Mesendoderm (in vitro differentiated cells): ENCODE data around the gene SSH2.
"Not testable (repeated sequence)": the region's sequence is repeated elsewhere in the genome, so short reads cannot be mapped to it uniquely, and the experiment has no call there.

Source experiments
- DNase-seq: peaks from one replicate; pipeline ENCODE4 v3.0.0; 2013
- H2AK5ac ChIP-seq: 2 replicates; pipeline ENCODE4 v1.6.1; 2013; ENCODE audit warnings: low read length, inconsistent platforms
- H2BK120ac ChIP-seq: 2 replicates; pipeline ENCODE4 v1.6.1; 2013; ENCODE audit warnings: low read depth, mild to moderate bottlenecking, low read length, moderate library complexity, mixed read lengths
- H2BK15ac ChIP-seq: replicated peaks from 2 replicates; pipeline ENCODE4 v1.6.1; 2013; ENCODE audit warnings: low read depth, mild to moderate bottlenecking, moderate library complexity
- H2BK5ac ChIP-seq: 2 replicates; pipeline ENCODE4 v1.6.1; 2013; ENCODE audit warnings: low read length, inconsistent platforms
- H3K18ac ChIP-seq: 2 replicates; pipeline ENCODE4 v1.6.1; 2013; ENCODE audit warnings: mild to moderate bottlenecking, low read length, mixed read lengths
- H3K23ac ChIP-seq: one replicate; pipeline ENCODE4 v1.6.1; 2013; ENCODE audit warnings: low read length
- H3K27ac ChIP-seq: 2 replicates; pipeline ENCODE4 v1.5.1; 2013; ENCODE audit warnings: low read depth, mild to moderate bottlenecking, inconsistent platforms, low read length, moderate library complexity
- H3K27me3 ChIP-seq: 2 replicates; pipeline ENCODE4 v1.6.1; 2013; ENCODE audit warnings: low read length, control low read depth, mild to moderate bottlenecking, inconsistent platforms; ENCODE audit not compliant: insufficient read depth, poor library complexity
- H3K36me3 ChIP-seq: 2 replicates; pipeline ENCODE4 v1.6.1; 2013; ENCODE audit warnings: low read length, inconsistent platforms; ENCODE audit not compliant: control insufficient read depth, insufficient read depth
- H3K4ac ChIP-seq: one replicate; pipeline ENCODE4 v1.6.1; 2013; ENCODE audit warnings: low read depth, mild to moderate bottlenecking, low read length, moderate library complexity
- H3K4me1 ChIP-seq: 2 replicates; pipeline ENCODE4 v1.6.1; 2013; ENCODE audit warnings: low read depth, low read length, inconsistent platforms; ENCODE audit not compliant: control insufficient read depth
- H3K4me2 ChIP-seq: 2 replicates; pipeline ENCODE4 v1.6.1; 2013; ENCODE audit warnings: low read length
- H3K4me3 ChIP-seq: 2 replicates; pipeline ENCODE4 v1.5.1; 2013; ENCODE audit warnings: mild to moderate bottlenecking, low read length
- H3K56ac ChIP-seq: one replicate; pipeline ENCODE4 v1.6.1; 2013; ENCODE audit warnings: low read length
- H3K79me1 ChIP-seq: 2 replicates; pipeline ENCODE4 v1.6.1; 2013; ENCODE audit warnings: low read length, inconsistent platforms
- H3K79me2 ChIP-seq: 2 replicates; pipeline ENCODE4 v1.6.1; 2013; ENCODE audit warnings: mild to moderate bottlenecking, low read length; ENCODE audit not compliant: control insufficient read depth, insufficient read depth
- H3K9ac ChIP-seq: 2 replicates; pipeline ENCODE4 v1.6.1; 2013; ENCODE audit warnings: low read length, inconsistent platforms
- H4K5ac ChIP-seq: one replicate; pipeline ENCODE4 v1.6.1; 2013; ENCODE audit warnings: low read length
- H4K8ac ChIP-seq: one replicate; pipeline ENCODE4 v1.6.1; 2013; ENCODE audit warnings: low read depth, mild to moderate bottlenecking, control low read depth, low read length, moderate library complexity
- WGBS: extraction: QIAGEN DNeasy Blood & Tissue Kit; methylation state at CpG from one replicate; pipeline ENCODE4 v1.1.7; 2013; ENCODE audit warnings: low lambda C conversion rate, missing lambda C conversion rate; ENCODE audit not compliant: insufficient coverage; ENCODE audit errors: extremely low coverage; 5-methylcytosine and 5-hydroxymethylcytosine counted together

SSH2 gene

GRCh38 chr17:29682987-29683386, 247.0 kb downstream of the SSH2 start:
- H3K4me2 ChIP-seq, result no peak overlapping the region
- DNase-seq, result peak; percentile 61
- H3K4ac ChIP-seq, result no peak overlapping the region
- H3K27me3 ChIP-seq, result no peaks in the 10 kb centered on the region
- no peak overlapping the region for H4K5ac ChIP-seq
- no peak overlapping the region for H3K9ac ChIP-seq
- H3K27ac ChIP-seq, result no peak overlapping the region
- H3K56ac ChIP-seq, result no peak overlapping the region
- H3K4me1 ChIP-seq, result no peaks in the 10 kb centered on the region
- H3K36me3 ChIP-seq, result no peaks in the 10 kb centered on the region
- H3K18ac ChIP-seq, result no peak overlapping the region
- no peak overlapping the region for H2BK15ac ChIP-seq
- no peak overlapping the region for H3K23ac ChIP-seq
- H2BK5ac ChIP-seq, result no peak overlapping the region
- no peak overlapping the region for H2AK5ac ChIP-seq
- no peaks in the 10 kb centered on the region for H3K79me1 ChIP-seq
- H3K4me3 ChIP-seq, result no peak overlapping the region
- no peak overlapping the region for H2BK120ac ChIP-seq
- no peak overlapping the region for H4K8ac ChIP-seq
- no CpG with 5 or more reads among the region's 3 CpGs for WGBS
- no peaks in the 10 kb centered on the region for H3K79me2 ChIP-seq

GRCh38 chr17:29682054-29682453, 248.0 kb downstream of the SSH2 start:
- DNase-seq, result no peak
- no peak overlapping the region for H3K56ac ChIP-seq
- no peak overlapping the region for H3K27ac ChIP-seq

GRCh38 chr17:29677824-29678223, 252.2 kb downstream of the SSH2 start:
- H4K5ac ChIP-seq, result no peak overlapping the region
- no peak overlapping the region for H3K9ac ChIP-seq
- no peak overlapping the region for H3K4ac ChIP-seq
- H2AK5ac ChIP-seq, result no peak overlapping the region
- H3K79me1 ChIP-seq, result no peaks in the 10 kb centered on the region
- no peaks in the 10 kb centered on the region for H3K27me3 ChIP-seq
- H3K4me3 ChIP-seq, result no peak overlapping the region
- no CpG with 5 or more reads among the region's 1 CpG for WGBS
- H3K79me2 ChIP-seq, result no peaks in the 10 kb centered on the region
- no peak overlapping the region for H4K8ac ChIP-seq
- no peaks in the 10 kb centered on the region for H3K36me3 ChIP-seq
- H3K56ac ChIP-seq, result no peak overlapping the region
- DNase-seq, result no peak
- H3K23ac ChIP-seq, result no peak overlapping the region
- no peaks in the 10 kb centered on the region for H3K4me1 ChIP-seq
- no peak overlapping the region for H2BK120ac ChIP-seq
- no peak overlapping the region for H2BK15ac ChIP-seq
- H2BK5ac ChIP-seq, result no peak overlapping the region
- no peak overlapping the region for H3K18ac ChIP-seq
- H3K27ac ChIP-seq, result no peak overlapping the region
- H3K4me2 ChIP-seq, result no peak overlapping the region

More at GRCh38 chr17:29682054-29682453, 248.0 kb downstream of the SSH2 start:
- Histone ChIP-seq H3K9ac (no peak overlapping the region), H3K79me1 (no peaks in the 10 kb centered on the region), H2AK5ac (no peak overlapping the region), H3K27me3 (no peaks in the 10 kb centered on the region), H2BK5ac (no peak overlapping the region), H4K5ac (no peak overlapping the region), H3K23ac (no peak overlapping the region), H4K8ac (no peak overlapping the region), H3K4me3 (no peak overlapping the region), H3K36me3 (no peaks in the 10 kb centered on the region), H3K79me2 (no peaks in the 10 kb centered on the region), H3K4me2 (no peak overlapping the region), H2BK15ac (no peak overlapping the region), H3K18ac (no peak overlapping the region), H3K4ac (no peak overlapping the region), H3K4me1 (no peaks in the 10 kb centered on the region), H2BK120ac (no peak overlapping the region)
- no CpG with 5 or more reads among the region's 2 CpGs for WGBS

- DNase-seq, result no peak
- Histone ChIP-seq H2AK5ac (no peak overlapping the region), H3K27me3 (no peaks in the 10 kb centered on the region), H3K4me3 (no peak overlapping the region), H3K79me1 (no peaks in the 10 kb centered on the region), H3K9ac (no peak overlapping the region), H3K4ac (no peak overlapping the region), H2BK15ac (no peak overlapping the region), H2BK120ac (no peak overlapping the region), H2BK5ac (no peak overlapping the region), H3K4me1 (no peaks in the 10 kb centered on the region), H3K56ac (no peak overlapping the region), H3K36me3 (no peaks in the 10 kb centered on the region), H3K23ac (no peak overlapping the region), H3K4me2 (no peak overlapping the region), H3K79me2 (no peaks in the 10 kb centered on the region), H3K18ac (no peak overlapping the region), H3K27ac (no peak overlapping the region), H4K5ac (no peak overlapping the region), H4K8ac (no peak overlapping the region)
- WGBS, result no CpG with 5 or more reads among the region's 3 CpGs
These were observed 252.7 kb downstream of the SSH2 start for GRCh38 chr17:29677221-29677791.

- H2BK15ac ChIP-seq, H3K36me3 ChIP-seq, H3K56ac ChIP-seq, H3K4me2 ChIP-seq, H4K5ac ChIP-seq, H2BK120ac ChIP-seq, H3K4ac ChIP-seq, H3K79me2 ChIP-seq, H3K9ac ChIP-seq, H3K27ac ChIP-seq, H3K18ac ChIP-seq, H4K8ac ChIP-seq, H2AK5ac ChIP-seq, H2BK5ac ChIP-seq, H3K79me1 ChIP-seq, DNase-seq, H3K4me3 ChIP-seq, H3K27me3 ChIP-seq, H3K4me1 ChIP-seq, H3K23ac ChIP-seq: not testable (repeated sequence)
- no CpG with 5 or more reads among the region's 8 CpGs for WGBS
These were observed 254.1 kb downstream of the SSH2 start for GRCh38 chr17:29675961-29676360.

GRCh38 chr17:29674281-29674680, 255.7 kb downstream of the SSH2 start:
- no peak for DNase-seq
- H3K18ac ChIP-seq, result no peak overlapping the region
- no CpG with 5 or more reads among the region's 1 CpG for WGBS

More at GRCh38 chr17:29674281-29674680, 255.7 kb downstream of the SSH2 start:
- Histone ChIP-seq H3K4ac (no peak overlapping the region), H3K4me1 (no peaks in the 10 kb centered on the region), H4K5ac (no peak overlapping the region), H2BK120ac (no peak overlapping the region), H3K36me3 (no peaks in the 10 kb centered on the region), H3K27ac (no peak overlapping the region), H3K27me3 (no peaks in the 10 kb centered on the region), H3K79me2 (no peaks in the 10 kb centered on the region), H3K23ac (no peak overlapping the region), H2BK15ac (no peak overlapping the region), H3K9ac (no peak overlapping the region), H3K4me2 (no peak overlapping the region), H2BK5ac (no peak overlapping the region), H3K79me1 (no peaks in the 10 kb centered on the region), H3K4me3 (no peak overlapping the region), H2AK5ac (no peak overlapping the region), H3K56ac (no peak overlapping the region), H4K8ac (no peak overlapping the region)
